CD4-positive, alpha-beta T cell treated with Interleukin-2 at 100 ng/mL for 4 hours (primary cell): ENCODE measurements around the gene PHACTR3.

Source experiments
- DNase-seq: peaks from one replicate; pipeline ENCODE4 v3.0.0-alpha.2; 2020; ENCODE audit warnings: low spot score

Gene PHACTR3

DNA sequence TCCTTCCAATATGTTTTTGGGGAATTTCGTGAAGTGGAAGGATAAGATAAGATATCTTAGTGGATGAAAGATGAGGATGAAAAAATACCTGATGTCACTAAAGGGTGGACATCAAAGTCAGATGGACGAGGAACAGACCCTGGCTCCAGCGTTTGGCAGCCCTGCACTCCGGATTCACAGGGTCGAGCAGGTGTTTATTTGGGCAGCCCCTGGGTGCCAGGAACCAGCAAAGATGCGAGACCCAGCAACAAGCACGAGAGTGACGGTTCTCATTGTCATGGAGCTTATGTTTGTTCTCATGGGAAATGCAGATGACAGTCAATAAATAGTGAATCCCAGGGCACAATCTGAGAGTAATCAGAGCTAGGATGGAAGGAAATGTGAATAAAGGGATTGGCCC, 131.1 kb downstream of the PHACTR3 start:
- DNase-seq = no peak

DNA sequence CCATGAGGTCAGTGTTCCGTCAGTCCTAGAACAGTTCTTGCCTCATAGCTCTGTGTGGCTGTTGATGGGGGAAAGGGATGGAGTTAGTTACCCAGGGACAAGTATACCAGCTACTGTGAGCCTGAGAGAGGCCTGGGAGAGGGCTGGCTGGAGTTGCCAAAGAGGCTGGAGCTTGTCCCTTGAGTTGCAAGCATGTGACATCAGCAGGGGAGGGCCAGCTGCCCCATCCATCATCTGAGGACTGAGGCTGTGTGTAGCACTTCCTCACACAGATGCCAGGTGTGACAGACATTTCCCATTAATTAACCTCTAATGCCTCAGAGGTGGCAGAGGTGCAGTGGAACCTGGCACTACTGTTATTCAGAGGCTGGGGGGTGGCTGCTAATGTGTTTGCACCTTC, 131.6 kb downstream of the PHACTR3 start:
- no peak for DNase-seq

DNA sequence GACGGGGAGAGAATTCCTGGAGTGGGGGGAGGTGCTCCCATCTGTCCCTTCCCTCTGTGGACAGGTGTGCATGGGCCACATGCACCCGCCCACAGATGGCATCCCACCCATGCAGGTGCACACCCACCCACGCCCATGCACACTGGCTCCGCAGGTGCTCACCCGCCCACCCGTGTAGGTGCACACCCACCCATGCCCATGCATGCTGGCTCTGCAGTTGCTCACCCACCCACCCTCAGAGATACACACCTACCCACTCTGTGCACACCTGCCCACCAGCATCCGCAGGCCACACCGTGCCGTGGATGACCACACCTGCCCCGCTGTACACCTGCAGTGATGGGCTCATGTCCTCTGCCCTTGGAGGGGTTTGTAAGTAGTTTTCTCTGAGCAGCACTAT, 132.0 kb downstream of the PHACTR3 start:
- DNase-seq = no peak

DNA sequence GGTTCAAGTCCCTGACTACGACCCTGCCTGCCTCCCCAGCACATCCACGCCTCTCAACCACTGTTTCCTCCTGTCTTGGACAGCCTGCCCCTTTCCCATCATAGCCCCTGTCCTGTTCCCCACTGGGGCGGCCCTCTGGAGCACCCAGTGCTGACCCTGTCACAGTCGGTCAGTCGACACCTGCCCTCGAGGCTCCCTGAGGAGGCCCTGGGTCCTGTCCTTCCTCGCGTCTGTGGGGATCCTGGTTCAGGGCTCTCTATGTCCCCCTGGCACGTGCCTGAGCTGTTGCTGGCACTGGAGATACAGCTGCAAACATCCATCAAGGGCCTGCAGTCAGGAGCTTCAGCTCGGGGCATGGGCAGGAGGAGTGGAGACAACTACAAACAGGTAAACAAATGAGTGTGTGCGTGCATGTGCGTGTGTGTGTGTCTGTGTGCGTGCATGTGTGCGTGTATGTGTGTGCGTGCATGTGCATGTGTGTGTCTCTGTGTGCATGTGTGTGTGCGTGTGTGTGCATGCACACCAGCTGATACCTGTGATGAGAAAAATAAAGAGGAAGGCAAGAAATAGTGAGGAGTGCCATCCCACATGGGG, 132.8 kb downstream of the PHACTR3 start:
- DNase-seq = no peak

DNA sequence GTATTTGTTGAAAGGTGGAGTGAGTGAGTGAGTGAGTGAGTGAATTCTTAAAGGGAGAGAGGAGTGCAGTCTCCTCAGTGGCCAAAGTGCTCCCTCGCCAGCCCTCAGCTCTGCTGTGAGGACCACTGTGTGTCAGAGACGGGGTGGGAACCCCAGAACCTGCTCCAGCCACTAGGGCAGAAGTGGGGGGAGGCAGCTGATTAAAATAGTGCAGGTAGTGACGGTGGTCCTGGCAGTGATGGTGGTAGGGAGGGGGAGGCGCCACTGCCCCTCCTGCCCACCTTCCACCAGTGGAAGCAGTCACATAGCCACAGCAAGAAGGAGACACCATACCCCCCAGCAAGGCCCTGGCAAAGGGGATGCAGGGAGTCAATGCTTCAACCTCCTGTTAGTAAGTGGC, 133.5 kb downstream of the PHACTR3 start:
- DNase-seq = no peak

DNA sequence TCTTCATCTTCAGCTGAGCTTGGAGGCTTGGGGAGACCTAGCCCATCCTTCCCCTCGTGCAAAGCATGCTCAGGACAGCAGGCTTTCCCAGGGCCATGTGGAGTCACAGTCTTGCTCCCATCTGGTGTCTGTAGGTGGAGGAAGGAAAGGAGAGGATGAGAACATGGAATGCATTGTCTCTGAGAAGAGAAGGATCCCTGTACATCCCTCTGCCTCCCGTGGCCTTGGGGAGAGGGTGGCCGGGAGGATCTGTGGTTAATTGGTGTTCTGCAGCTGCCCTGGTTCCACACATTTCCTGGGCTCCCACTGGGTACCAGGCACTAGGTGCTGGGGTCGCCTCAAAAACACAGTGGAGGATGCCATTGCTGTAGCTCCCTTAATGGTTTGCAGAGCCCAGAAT, 134.5 kb downstream of the PHACTR3 start:
- DNase-seq = no peak

DNA sequence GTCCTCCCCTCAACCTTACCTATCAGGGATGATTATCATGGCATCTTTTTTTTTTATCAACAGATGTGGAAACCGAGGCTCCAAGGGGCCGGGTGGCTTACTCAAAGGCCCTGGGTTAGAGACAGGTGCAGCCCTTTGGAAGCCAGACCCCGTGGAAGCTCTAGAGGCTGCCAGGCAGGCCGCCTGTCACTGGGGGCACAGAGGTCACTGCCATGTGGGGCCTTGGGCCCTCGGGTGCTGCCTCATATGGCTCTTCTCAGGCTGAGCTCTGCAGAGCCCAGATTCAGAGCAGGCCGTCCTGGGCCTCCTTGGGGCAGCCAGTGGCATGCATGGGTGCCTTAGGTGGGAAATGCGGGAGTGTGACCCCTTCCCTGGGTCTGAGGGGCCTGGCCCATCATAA, 136.3 kb downstream of the PHACTR3 start:
- DNase-seq = no peak

- no peak for DNase-seq
These were observed 136.7 kb downstream of the PHACTR3 start for GRCh38 chr20:59741073-59741472.

DNA sequence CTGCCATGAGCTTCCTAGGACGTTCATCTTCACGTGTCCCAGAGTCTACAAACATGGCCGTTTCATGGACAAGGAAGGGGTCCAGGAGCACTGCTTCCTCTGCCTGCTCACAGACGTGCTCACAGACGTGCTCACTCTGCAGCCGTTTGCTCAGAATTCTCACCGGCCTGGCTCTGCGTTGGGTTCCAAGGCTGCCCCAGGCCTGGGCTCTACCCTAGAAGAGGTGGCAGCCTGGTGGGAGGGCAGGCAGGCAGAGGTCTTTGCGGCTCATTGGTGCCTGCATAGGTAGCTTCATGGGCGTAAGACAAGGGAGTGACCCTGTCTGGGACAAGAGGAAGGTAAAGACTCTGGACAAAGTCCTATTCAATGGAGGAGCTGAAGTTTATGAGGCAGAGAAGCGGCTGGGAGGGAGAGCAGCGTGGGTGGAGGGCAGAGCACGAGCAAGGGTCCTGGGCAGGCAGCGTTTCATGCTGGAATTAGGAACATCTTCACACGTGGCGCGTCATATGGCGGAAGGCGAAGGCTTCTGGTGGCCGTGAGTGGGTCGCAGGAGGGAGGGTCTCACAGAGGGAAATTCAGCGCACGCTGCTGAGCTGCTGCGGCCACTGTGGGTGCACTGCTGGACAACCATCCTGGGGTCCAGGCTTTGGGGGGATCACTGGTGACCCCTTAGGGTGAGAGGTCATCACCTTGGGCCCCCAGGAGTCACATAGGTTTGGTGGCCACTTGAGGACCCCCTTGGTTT, 138.2 kb downstream of the PHACTR3 start:
- DNase-seq = no peak

GRCh38 chr20:59743308-59743707, 139.0 kb downstream of the PHACTR3 start:
- no peak for DNase-seq

DNA sequence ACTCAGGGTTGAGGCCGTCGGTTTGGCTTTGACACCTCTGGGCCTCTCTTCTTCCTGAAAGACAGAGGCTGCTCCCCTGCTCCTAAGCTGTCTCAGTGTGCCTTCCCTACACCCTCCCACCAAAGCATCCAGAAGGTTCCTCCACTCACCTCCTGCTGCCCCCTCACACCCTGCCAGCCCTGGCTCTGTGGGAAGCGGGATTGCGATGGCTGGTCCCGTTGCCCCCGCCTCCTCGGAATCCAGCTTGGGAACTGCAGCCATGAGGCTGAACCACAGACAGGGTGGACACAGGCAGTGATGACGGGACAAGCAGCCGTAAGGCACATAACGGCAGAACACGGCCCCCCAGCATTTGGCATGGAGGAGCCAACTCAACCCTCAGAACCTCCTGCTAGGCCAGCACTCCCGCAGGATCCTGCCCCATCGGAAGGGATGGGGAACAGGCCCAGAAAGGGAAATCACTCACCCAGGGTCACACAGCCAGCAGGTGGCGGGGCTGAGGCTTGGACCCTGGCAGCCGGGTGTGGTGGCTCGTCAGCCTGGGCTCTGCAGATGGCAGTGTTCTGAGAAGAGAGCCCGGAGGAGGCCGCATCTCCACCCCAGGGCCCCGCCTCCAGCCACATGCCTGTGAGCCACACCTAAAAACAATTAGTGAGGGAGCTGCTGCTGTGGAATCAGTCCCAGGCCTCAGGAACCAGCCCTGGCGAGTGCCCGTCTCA, 139.6 kb downstream of the PHACTR3 start:
- DNase-seq = no peak

- no peak for DNase-seq
These were observed 140.4 kb downstream of the PHACTR3 start for GRCh38 chr20:59744756-59745155.

- no peak for DNase-seq
These were observed 140.9 kb downstream of the PHACTR3 start for GRCh38 chr20:59745201-59745600.

DNA sequence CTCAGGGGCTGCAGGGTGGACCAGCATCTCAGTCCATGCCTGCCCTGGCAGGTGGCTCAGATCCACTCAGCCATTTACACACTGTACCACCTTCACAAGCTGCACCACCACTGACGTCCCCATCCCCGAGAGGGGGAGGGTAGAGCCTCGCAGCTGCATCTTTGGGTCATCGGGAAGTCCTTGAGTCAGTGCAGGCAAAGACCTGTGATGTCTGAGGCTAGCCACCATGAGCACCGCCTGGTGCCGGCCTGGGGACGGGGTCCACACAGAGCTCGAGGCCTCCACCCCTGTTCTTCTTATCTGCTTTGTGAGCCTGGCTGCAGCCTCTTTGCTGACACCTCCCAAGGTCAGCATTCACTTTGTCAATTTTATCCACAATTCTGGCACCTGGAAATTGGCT, 141.4 kb downstream of the PHACTR3 start:
- no peak for DNase-seq

DNA sequence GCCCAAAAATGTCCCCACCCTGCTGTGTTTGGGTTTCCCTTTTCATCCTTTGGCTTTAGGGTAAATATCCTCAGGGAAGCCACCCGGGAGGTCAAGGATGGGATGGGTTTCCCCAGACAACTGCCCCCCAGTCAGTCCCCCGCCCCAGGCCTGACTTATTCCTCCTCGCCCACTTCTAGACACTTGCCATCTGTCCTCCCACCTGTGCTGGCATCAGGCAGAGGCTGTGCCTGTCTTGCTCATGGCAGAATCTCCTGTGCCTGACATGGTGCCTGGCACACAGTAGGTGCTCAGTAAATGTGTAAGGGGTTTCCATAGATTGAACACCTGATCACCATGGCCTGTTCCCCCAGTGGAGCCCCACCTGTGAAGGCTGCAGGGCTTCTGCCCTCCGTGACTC, 141.8 kb downstream of the PHACTR3 start:
- DNase-seq = no peak

DNA sequence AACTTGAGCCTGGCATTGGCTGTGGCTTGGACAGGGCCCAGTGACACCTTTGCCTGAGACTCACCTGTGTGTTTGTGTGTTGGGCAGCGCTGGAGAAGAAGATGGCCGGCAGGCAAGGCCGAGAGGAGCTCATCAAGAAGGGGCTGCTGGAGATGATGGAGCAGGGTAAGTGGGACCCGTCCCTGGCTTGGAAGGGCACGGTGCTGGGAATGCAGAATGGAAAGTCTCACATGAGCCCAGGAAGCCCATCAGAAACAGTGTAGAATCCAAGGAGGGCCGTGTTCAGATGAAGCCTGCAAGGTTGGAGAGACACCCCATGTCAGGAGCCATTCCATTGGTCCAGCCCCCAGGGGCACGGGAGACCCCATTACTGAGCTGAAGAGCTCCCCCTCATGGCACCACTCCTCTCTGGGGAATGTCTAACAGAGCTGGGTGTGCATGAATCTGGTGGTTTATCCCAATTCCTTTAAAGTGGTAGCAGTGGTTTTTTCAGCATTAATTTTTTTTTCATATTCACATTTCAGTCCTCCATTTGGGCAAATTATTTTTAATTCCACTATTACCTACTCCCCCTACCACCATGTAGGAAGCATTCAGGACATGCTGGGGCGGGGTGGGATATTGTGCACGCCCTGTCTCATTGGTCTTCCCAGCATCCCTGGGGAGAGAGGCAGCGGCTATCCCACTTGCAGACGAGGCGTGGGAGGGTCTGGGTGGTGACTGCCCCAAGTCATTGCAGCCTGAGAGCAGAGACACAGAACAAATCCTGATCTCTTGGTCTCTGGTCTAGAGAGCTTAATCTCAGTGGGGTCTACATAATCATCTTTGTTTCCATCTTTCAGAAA, 143.6 kb downstream of the PHACTR3 start:
- no peak for DNase-seq

GRCh38 chr20:59748619-59749191, 144.4 kb downstream of the PHACTR3 start:
- no peak for DNase-seq

DNA sequence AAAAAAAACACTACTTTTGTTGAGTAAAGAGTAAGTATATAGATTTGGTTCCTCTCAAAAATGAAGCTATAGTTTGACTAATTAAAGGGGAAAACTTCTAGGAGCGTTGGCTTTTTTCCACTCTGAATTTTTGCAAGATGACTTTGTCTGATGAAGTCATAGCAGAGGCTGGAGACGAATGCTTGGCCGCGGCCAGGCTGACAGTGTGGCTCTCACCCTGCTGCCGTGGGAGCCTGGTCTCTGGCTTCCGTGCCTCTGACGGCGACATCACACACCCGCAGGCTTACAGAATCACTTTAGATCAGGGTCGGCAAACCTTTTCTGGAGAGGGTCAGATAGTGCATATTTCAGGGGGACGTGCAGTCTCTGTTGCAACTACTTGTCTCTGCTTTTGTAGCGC, 145.0 kb downstream of the PHACTR3 start:
- no peak for DNase-seq

GRCh38 chr20:59750209-59750840, 146.0 kb downstream of the PHACTR3 start:
- DNase-seq = no peak

- DNase-seq = no peak
These were observed 146.9 kb downstream of the PHACTR3 start for GRCh38 chr20:59751075-59751711.

GRCh38 chr20:59752101-59752586, 147.8 kb downstream of the PHACTR3 start:
- no peak for DNase-seq
